ENCODE measurements around the gene TMEM135.

Gene TMEM135

GRCh38 chr11:87046824-87047223 lies 9.1 kb downstream of the TMEM135 start:
- DNase-seq (ENCODE audit: low read depth), result no peak
- TF ChIP-seq CTCF (conservative IDR thresholded peaks at IDR 0.05; ENCODE audit: low read depth, low read length), result no peak

GRCh38 chr11:87056091-87056490 lies 18.4 kb downstream of the TMEM135 start:
- H3K4me3 ChIP-seq (ENCODE audit: low read depth, low read length), result no peak overlapping the region
- no peak for TF ChIP-seq CTCF (conservative IDR thresholded peaks at IDR 0.05; ENCODE audit: low read depth, low read length)
- no peak for DNase-seq (ENCODE audit: low read depth)

More at GRCh38 chr11:87046824-87047223, 9.1 kb downstream of the TMEM135 start:
- H3K4me3 ChIP-seq (ENCODE audit: low read depth, low read length), result no peak overlapping the region

- no peak overlapping the region for H3K4me3 ChIP-seq (ENCODE audit: low read depth, low read length)
- TF ChIP-seq CTCF (conservative IDR thresholded peaks at IDR 0.05; ENCODE audit: low read depth, low read length), result no peak
- no peak for DNase-seq (ENCODE audit: low read depth)
Observed at GRCh38 chr11:87057749-87058148, 20.0 kb downstream of the TMEM135 start.

GRCh38 chr11:87059596-87060390 lies 22.1 kb downstream of the TMEM135 start:
- no peak for DNase-seq (ENCODE audit: low read depth)
- TF ChIP-seq CTCF (conservative IDR thresholded peaks at IDR 0.05; ENCODE audit: low read depth, low read length), result no peak
- no peak overlapping the region for H3K4me3 ChIP-seq (ENCODE audit: low read depth, low read length)

GRCh38 chr11:87061766-87062165 lies 24.0 kb downstream of the TMEM135 start:
- TF ChIP-seq CTCF (conservative IDR thresholded peaks at IDR 0.05; ENCODE audit: low read depth, low read length), result no peak
- H3K4me3 ChIP-seq (ENCODE audit: low read depth, low read length), result no peak overlapping the region
- peak; percentile 6 for DNase-seq (ENCODE audit: low read depth)

- H3K4me3 ChIP-seq (ENCODE audit: low read depth, low read length), result no peak overlapping the region
- DNase-seq (ENCODE audit: low read depth), result peak; percentile 10
- no peak for TF ChIP-seq CTCF (conservative IDR thresholded peaks at IDR 0.05; ENCODE audit: low read depth, low read length)
Observed at GRCh38 chr11:87063982-87064381, 26.2 kb downstream of the TMEM135 start.

GRCh38 chr11:87072787-87073186 lies 35.1 kb downstream of the TMEM135 start:
- no peak for DNase-seq (ENCODE audit: low read depth)
- H3K4me3 ChIP-seq (ENCODE audit: low read depth, low read length), result no peak overlapping the region
- TF ChIP-seq CTCF (conservative IDR thresholded peaks at IDR 0.05; ENCODE audit: low read depth, low read length), result no peak

Data from choroid plexus epithelial cell (primary cell).